HAP-1 (cell line): ENCODE measurements around the gene NDC1.
"Not testable (repeated sequence)": the region's sequence is repeated elsewhere in the genome, so short reads cannot be mapped to it uniquely, and the experiment has no call there.

Source experiments
- DNase-seq, 2 experiments: peaks; one replicate each; pipeline ENCODE4 v3.0.0-alpha.2; 2016 to 2020; ENCODE audit warnings: low spot score in 2 of 2
- H3K27me3 ChIP-seq: fragments of 250-450 bp; sonication (Bioruptor Pico); 2 replicates; pipeline ENCODE4 v1.5.1; 2020; ENCODE audit warnings: low read depth, mild to moderate bottlenecking, moderate library complexity
- H3K36me3 ChIP-seq: fragments of 250-450 bp; sonication (Bioruptor Pico); replicated peaks from 2 replicates; pipeline ENCODE4 v1.5.1; 2020; ENCODE audit warnings: mild to moderate bottlenecking
- H3K4me1 ChIP-seq: fragments of 250-450 bp; sonication (Bioruptor Pico); 2 replicates; pipeline ENCODE4 v1.5.1; 2020; ENCODE audit warnings: mild to moderate bottlenecking
- H3K4me3 ChIP-seq: fragments of 250-450 bp; sonication (Bioruptor Pico); 2 replicates; pipeline ENCODE4 v1.5.1; 2020; ENCODE audit warnings: mild to moderate bottlenecking, moderate library complexity
- H3K9me3 ChIP-seq: fragments of 250-450 bp; sonication (Bioruptor Pico); 2 replicates; pipeline ENCODE4 v1.5.1; 2020; ENCODE audit warnings: mild to moderate bottlenecking, moderate library complexity
- in situ Hi-C: fragments of 300-500 bp; cut with MboI; formaldehyde crosslinking; loops from 3 replicates; pipeline ENCODE4 v1.14.3; 2020; ENCODE audit warnings: low sequenced_read_pairs, inconsistent platforms, mixed read lengths

The NDC1 gene

GRCh38 chr1:53769780-53770179 lies 68.3 kb downstream of the NDC1 start:
- no peaks in the 10 kb centered on the region for H3K9me3 ChIP-seq
- no peaks in the 10 kb centered on the region for H3K4me1 ChIP-seq
- in situ Hi-C loops, result no loop called here
- no peaks in the 10 kb centered on the region for H3K27me3 ChIP-seq
- no peak for DNase-seq
- H3K4me3 ChIP-seq, result no peak overlapping the region
- H3K36me3 ChIP-seq, result peaks cover 33% of the 10 kb centered on the region

- H3K27me3 ChIP-seq, result no peaks in the 10 kb centered on the region
- in situ Hi-C loops, result no loop called here
- no peak overlapping the region for H3K4me3 ChIP-seq
- no peaks in the 10 kb centered on the region for H3K9me3 ChIP-seq
- peaks cover 33% of the 10 kb centered on the region for H3K36me3 ChIP-seq
- DNase-seq, result no peak
- no peaks in the 10 kb centered on the region for H3K4me1 ChIP-seq
These were observed 68.9 kb downstream of the NDC1 start for GRCh38 chr1:53769184-53769583.

GRCh38 chr1:53766831-53767405 lies 71.2 kb downstream of the NDC1 start:
- Histone ChIP-seq H3K4me3 (no peak overlapping the region), H3K27me3 (no peaks in the 10 kb centered on the region), H3K9me3 (no peaks in the 10 kb centered on the region), H3K4me1 (no peaks in the 10 kb centered on the region), H3K36me3 (peaks cover 29% of the 10 kb centered on the region)
- no peak for DNase-seq
- in situ Hi-C loops, result no loop called here

GRCh38 chr1:53766194-53766742 lies 71.8 kb downstream of the NDC1 start:
- in situ Hi-C loops, result no loop called here

GRCh38 chr1:53765657-53766056 lies 72.4 kb downstream of the NDC1 start:
- no peak overlapping the region for H3K4me3 ChIP-seq
- no peaks in the 10 kb centered on the region for H3K9me3 ChIP-seq
- in situ Hi-C loops, result no loop called here
- DNase-seq, result no peak
- H3K4me1 ChIP-seq, result no peaks in the 10 kb centered on the region
- peaks cover 17% of the 10 kb centered on the region for H3K36me3 ChIP-seq
- no peaks in the 10 kb centered on the region for H3K27me3 ChIP-seq

More at GRCh38 chr1:53766194-53766742, 71.8 kb downstream of the NDC1 start:
- Histone ChIP-seq H3K9me3 (no peaks in the 10 kb centered on the region), H3K4me3 (no peak overlapping the region), H3K4me1 (no peaks in the 10 kb centered on the region), H3K27me3 (no peaks in the 10 kb centered on the region), H3K36me3 (peaks cover 23% of the 10 kb centered on the region)
- no peak for DNase-seq

- Histone ChIP-seq H3K27me3 (no peaks in the 10 kb centered on the region), H3K9me3 (no peaks in the 10 kb centered on the region), H3K36me3 (peaks cover 10% of the 10 kb centered on the region), H3K4me3 (no peak overlapping the region), H3K4me1 (no peaks in the 10 kb centered on the region)
- DNase-seq, result no peak
- in situ Hi-C loops, result no loop called here
These were observed 74.2 kb downstream of the NDC1 start for GRCh38 chr1:53763911-53764310.

GRCh38 chr1:53763461-53763860 lies 74.6 kb downstream of the NDC1 start:
- no peak for DNase-seq
- no peak overlapping the region for H3K4me3 ChIP-seq
- H3K27me3 ChIP-seq, result no peaks in the 10 kb centered on the region
- in situ Hi-C loops, result no loop called here
- H3K36me3 ChIP-seq, result peaks cover 10% of the 10 kb centered on the region
- H3K4me1 ChIP-seq, result no peaks in the 10 kb centered on the region
- no peaks in the 10 kb centered on the region for H3K9me3 ChIP-seq

- H3K36me3 ChIP-seq, H3K4me3 ChIP-seq, in situ Hi-C loops, DNase-seq, H3K4me1 ChIP-seq, H3K9me3 ChIP-seq, H3K27me3 ChIP-seq: not testable (repeated sequence)
These were observed 77.6 kb downstream of the NDC1 start for GRCh38 chr1:53760497-53760896.

GRCh38 chr1:53755874-53756273 lies 82.2 kb downstream of the NDC1 start:
- no peak for DNase-seq
- Histone ChIP-seq H3K27me3 (no peaks in the 10 kb centered on the region), H3K4me3 (no peak overlapping the region), H3K4me1 (no peaks in the 10 kb centered on the region), H3K36me3 (no peaks in the 10 kb centered on the region), H3K9me3 (no peaks in the 10 kb centered on the region)
- in situ Hi-C loops, result no loop called here

GRCh38 chr1:53754484-53755312 lies 83.4 kb downstream of the NDC1 start:
- no peaks in the 10 kb centered on the region for H3K27me3 ChIP-seq
- no peaks in the 10 kb centered on the region for H3K36me3 ChIP-seq
- no peak overlapping the region for H3K4me3 ChIP-seq
- H3K9me3 ChIP-seq, result no peaks in the 10 kb centered on the region
- peak; percentile 46 to 58 for DNase-seq
- H3K4me1 ChIP-seq, result no peaks in the 10 kb centered on the region
- in situ Hi-C loops, result no loop called here

GRCh38 chr1:53752281-53752680 lies 85.8 kb downstream of the NDC1 start:
- Histone ChIP-seq H3K36me3 (no peaks in the 10 kb centered on the region), H3K9me3 (no peaks in the 10 kb centered on the region), H3K27me3 (no peaks in the 10 kb centered on the region), H3K4me1 (no peaks in the 10 kb centered on the region), H3K4me3 (no peak overlapping the region)
- in situ Hi-C loops, result no loop called here
- DNase-seq, result no peak

GRCh38 chr1:53747841-53748240 lies 90.3 kb downstream of the NDC1 start:
- Histone ChIP-seq H3K9me3 (no peaks in the 10 kb centered on the region; the same call in 1 of the 2 replicates), H3K4me1 (no peaks in the 10 kb centered on the region), H3K4me3 (no peak overlapping the region), H3K36me3 (no peaks in the 10 kb centered on the region), H3K27me3 (no peaks in the 10 kb centered on the region)
- in situ Hi-C loops, result loop anchor here (10.0 kb wide), 1 partner anchor 263 kb away; no protein-coding TSS in a partner anchor
- no peak for DNase-seq

- H3K4me3 ChIP-seq, result no peak overlapping the region
- H3K9me3 ChIP-seq, result no peaks in the 10 kb centered on the region; the same call in 1 of the 2 replicates
- no peak for DNase-seq
- in situ Hi-C loops, result loop anchor here (10.0 kb wide), 1 partner anchor 256 kb away; no protein-coding TSS in a partner anchor
- no peaks in the 10 kb centered on the region for H3K4me1 ChIP-seq
- peaks cover 24% of the 10 kb centered on the region for H3K27me3 ChIP-seq
- no peaks in the 10 kb centered on the region for H3K36me3 ChIP-seq
These were observed 97.4 kb downstream of the NDC1 start for GRCh38 chr1:53740621-53741105.

GRCh38 chr1:53739109-53739681 lies 98.9 kb downstream of the NDC1 start, which contains the start of gene GLIS1:
Gene GLIS1 (minus strand): TSS chr1:53739164. CDS start chr1:53738064, 1,100 bp downstream.
- Histone ChIP-seq H3K4me1 (no peaks in the 10 kb centered on the region), H3K4me3 (peak within 1 kb of the TSS; percentile 41), H3K36me3 (no peaks in the 10 kb centered on the region), H3K27me3 (peaks cover 27% of the 10 kb centered on the region), H3K9me3 (no peaks in the 10 kb centered on the region; the same call in 1 of the 2 replicates)
- in situ Hi-C loops, result no loop called here
- DNase-seq, result peak; percentile 72 to 92
